Hepatocyte (in vitro differentiated cells): ENCODE data around the gene STAP1.

Experiments used
- EZH2 ChIP-seq: fragments of 200-600 bp; sonication (generic); IDR thresholded peaks from 2 replicates; pipeline ENCODE4 v1.6.1; 2016; ENCODE audit warnings: antibody characterized with exemption, mild to moderate bottlenecking, borderline replicate concordance
- EZH2phosphoT487 ChIP-seq: fragments of 200-600 bp; sonication (generic); IDR thresholded peaks from one replicate; pipeline ENCODE4 v1.6.1; 2018; ENCODE audit warnings: antibody characterized with exemption, mild to moderate bottlenecking, low read depth, moderate library complexity; ENCODE audit not compliant: unreplicated experiment, severe bottlenecking
- TF ChIP-seq, protein P1 (sequence below): fragments of 200-600 bp; sonication (generic); IDR thresholded peaks from 2 replicates; pipeline ENCODE4 v1.5.1; 2016; ENCODE audit warnings: antibody characterized with exemption, mild to moderate bottlenecking; ENCODE audit not compliant: poor library complexity

DNA sequence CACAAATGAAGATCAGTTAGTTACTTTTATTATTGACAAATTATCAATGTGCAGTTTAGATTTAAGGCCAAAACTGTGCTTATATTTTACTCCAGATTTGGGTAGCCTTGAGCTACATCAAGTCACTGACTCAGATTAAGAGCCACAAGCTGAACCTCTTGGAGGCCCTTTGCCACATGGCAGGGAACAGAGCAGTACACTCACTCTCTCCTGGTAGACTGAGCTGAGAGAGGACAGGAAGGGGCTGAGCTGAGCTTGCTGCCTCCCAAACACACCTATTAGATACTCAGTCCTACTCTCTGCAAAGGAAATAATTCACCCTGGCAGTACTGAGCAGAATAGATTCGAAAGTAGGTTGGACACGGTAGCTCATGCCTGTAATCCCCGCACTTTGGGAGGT, 7.8 kb downstream of the STAP1 start:
- TF ChIP-seq, protein P1, sequence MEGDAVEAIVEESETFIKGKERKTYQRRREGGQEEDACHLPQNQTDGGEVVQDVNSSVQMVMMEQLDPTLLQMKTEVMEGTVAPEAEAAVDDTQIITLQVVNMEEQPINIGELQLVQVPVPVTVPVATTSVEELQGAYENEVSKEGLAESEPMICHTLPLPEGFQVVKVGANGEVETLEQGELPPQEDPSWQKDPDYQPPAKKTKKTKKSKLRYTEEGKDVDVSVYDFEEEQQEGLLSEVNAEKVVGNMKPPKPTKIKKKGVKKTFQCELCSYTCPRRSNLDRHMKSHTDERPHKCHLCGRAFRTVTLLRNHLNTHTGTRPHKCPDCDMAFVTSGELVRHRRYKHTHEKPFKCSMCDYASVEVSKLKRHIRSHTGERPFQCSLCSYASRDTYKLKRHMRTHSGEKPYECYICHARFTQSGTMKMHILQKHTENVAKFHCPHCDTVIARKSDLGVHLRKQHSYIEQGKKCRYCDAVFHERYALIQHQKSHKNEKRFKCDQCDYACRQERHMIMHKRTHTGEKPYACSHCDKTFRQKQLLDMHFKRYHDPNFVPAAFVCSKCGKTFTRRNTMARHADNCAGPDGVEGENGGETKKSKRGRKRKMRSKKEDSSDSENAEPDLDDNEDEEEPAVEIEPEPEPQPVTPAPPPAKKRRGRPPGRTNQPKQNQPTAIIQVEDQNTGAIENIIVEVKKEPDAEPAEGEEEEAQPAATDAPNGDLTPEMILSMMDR: no peak
- TF ChIP-seq EZH2: no peak
- no peak for TF ChIP-seq EZH2phosphoT487
